GM20431 (cell line): ENCODE measurements around the gene ZBP1.

Experiments
- in situ Hi-C: fragments of 300-500 bp; cut with MseI, MboI; formaldehyde crosslinking; loops from one replicate; pipeline ENCODE4 v1.15.0; 2020; ENCODE audit warnings: low sequenced_read_pairs; ENCODE audit not compliant: unreplicated experiment

ZBP1 gene

GRCh38 chr20:57564180-57564802, 55.9 kb downstream of the ZBP1 start:
- in situ Hi-C loops = no loop called here

GRCh38 chr20:57563522-57563921, 56.7 kb downstream of the ZBP1 start:
- in situ Hi-C loops = no loop called here

GRCh38 chr20:57562541-57563465, 57.4 kb downstream of the ZBP1 start:
- in situ Hi-C loops = no loop called here

- in situ Hi-C loops = no loop called here
Measured at GRCh38 chr20:57561356-57562279, 58.6 kb downstream of the ZBP1 start.

- in situ Hi-C loops = no loop called here
Measured at GRCh38 chr20:57560554-57561355, 59.5 kb downstream of the ZBP1 start, which contains the start of gene PCK1. Gene PCK1, plus strand, starts transcription at chr20:57561110. Its CDS starts 302 bp downstream, at chr20:57561412.

- in situ Hi-C loops = no loop called here
Measured at GRCh38 chr20:57559658-57560553, 60.3 kb downstream of the ZBP1 start.

GRCh38 chr20:57559289-57559634, 61.0 kb downstream of the ZBP1 start:
- in situ Hi-C loops = no loop called here

- in situ Hi-C loops = no loop called here
Measured at GRCh38 chr20:57558614-57559288, 61.5 kb downstream of the ZBP1 start.

GRCh38 chr20:57557926-57558613, 62.2 kb downstream of the ZBP1 start:
- in situ Hi-C loops = no loop called here

- in situ Hi-C loops = no loop called here
Measured at GRCh38 chr20:57556980-57557274, 63.3 kb downstream of the ZBP1 start.

- in situ Hi-C loops = no loop called here
Measured at GRCh38 chr20:57555457-57556184, 64.6 kb downstream of the ZBP1 start.
